GM12878 (cell line): ENCODE results near the gene IL1RAPL1. TPM values are rescaled to one million over a fixed set of nuclear protein-coding genes. Genes with fewer than 3 reads are reported as not detected.

Experiments
- ATAC-seq: fragments of 200-7000 bp; cut with Tn5 transposase; 3 replicates; pipeline ENCODE4 v1.9.1; 2020; ENCODE audit warnings: mild to moderate bottlenecking, moderate library complexity
- Bru-seq: library from RNA; stranded (reverse); fragments of 400-500 nt; gene quantifications from one replicate; lab custom pipeline; 2021; lab: Mats Ljungman, UMichigan
- BruChase-seq, 2 experiments: library from RNA; stranded (reverse); fragments of 400-500 nt; gene quantifications; one replicate each; lab custom pipeline; 2021; lab: Mats Ljungman, UMichigan
- BruUV-seq: library from RNA; stranded (reverse); fragments of 400-500 nt; replicated peaks from 2 replicates; lab custom pipeline; 2021; lab: Mats Ljungman, UMichigan
- CTCF ChIA-PET: fragments of 300-600 bp; sonication (Branson Sonifier 250); formaldehyde crosslinking; extraction: SDS; loops from one replicate; lab custom pipeline; 2021; ENCODE audit warnings: inconsistent platforms; lab: Yijun Ruan, JAX
- POLR2A ChIA-PET: fragments of 350-600 bp; formaldehyde crosslinking; extraction: SDS; loops from one replicate; lab custom pipeline; 2021; ENCODE audit warnings: inconsistent platforms; lab: Charles Lee
- RAD21 ChIA-PET: fragments of 300-600 bp; sonication (Branson Sonifier 250); formaldehyde crosslinking; loops from one replicate; lab custom pipeline; 2023; ENCODE audit warnings: antibody characterized with exemption; ENCODE audit not compliant: unreplicated experiment; lab: Charles Lee
- SMC1A ChIA-PET: fragments of 300-600 bp; sonication (Branson Sonifier 250); formaldehyde crosslinking; loops from one replicate; lab custom pipeline; 2023; ENCODE audit not compliant: unreplicated experiment, uncharacterized antibody; lab: Charles Lee
- DNase-seq: peaks from one replicate; pipeline ENCODE4 v3.0.0-alpha.2; 2011; ENCODE audit warnings: low read depth, low spot score
- FAIRE-seq: peaks from 3 replicates; lab custom pipeline; 2011; peaks lifted over from hg19 to GRCh38; lab: Jason Lieb, UNC
- H2AFZ ChIP-seq: 2 replicates; pipeline ENCODE4 v1.6.0; 2011; ENCODE audit warnings: low read depth, low read length, control low read depth; ENCODE audit not compliant: control insufficient read depth
- H3K27ac ChIP-seq: 2 replicates; pipeline ENCODE4 v1.5.1; 2011; ENCODE audit warnings: control low read depth; ENCODE audit not compliant: control insufficient read depth, insufficient read depth
- H3K27me3 ChIP-seq, 2 experiments: replicated peaks in 1 of 2; 2 replicates each; pipeline versions ENCODE4 v1.6.0 to v1.6.1; 2011; ENCODE audit warnings: low read length in 1 of 2; ENCODE audit not compliant: control insufficient read depth in 2 of 2, insufficient read depth in 2 of 2
- H3K36me3 ChIP-seq, 2 experiments: 2 replicates each; pipeline ENCODE4 v1.5.1; 2011; ENCODE audit warnings: low read length in 1 of 2; ENCODE audit not compliant: control insufficient read depth in 2 of 2, insufficient read depth in 2 of 2
- H3K4me1 ChIP-seq: 2 replicates; pipeline ENCODE4 v1.6.1; 2011; ENCODE audit warnings: mild to moderate bottlenecking, low read length, moderate library complexity, mixed read lengths; ENCODE audit not compliant: control insufficient read depth, insufficient read depth
- H3K4me2 ChIP-seq: 2 replicates; pipeline ENCODE4 v1.6.0; 2011; ENCODE audit warnings: control low read depth; ENCODE audit not compliant: control insufficient read depth, insufficient read depth
- H3K4me3 ChIP-seq: fragments of 200-600 bp; sonication (generic); 2 replicates; pipeline ENCODE4 v1.5.1; 2016
- H3K79me2 ChIP-seq: 2 replicates; pipeline ENCODE4 v1.6.0; 2011; ENCODE audit warnings: low read length; ENCODE audit not compliant: control insufficient read depth, insufficient read depth
- H3K9ac ChIP-seq: 2 replicates; pipeline ENCODE4 v1.8.0; 2011; ENCODE audit warnings: low read length, control low read depth, mixed read lengths; ENCODE audit not compliant: control insufficient read depth, insufficient read depth
- H3K9me3 ChIP-seq: replicated peaks from 3 replicates; pipeline ENCODE4 v1.5.1; 2011; ENCODE audit warnings: mild to moderate bottlenecking, low read length; ENCODE audit not compliant: control insufficient read depth, insufficient read depth
- H4K20me1 ChIP-seq: 2 replicates; pipeline ENCODE4 v1.6.0; 2011; ENCODE audit not compliant: control insufficient read depth, insufficient read depth
- CTCF ChIP-seq, 3 experiments: IDR thresholded peaks in 2 of 3; conservative IDR thresholded peaks in 1 of 3; 2 replicates each; pipeline ENCODE4 v1.5.1; 2011; ENCODE audit warnings: low read depth in 3 of 3, low read length in 3 of 3, mild to moderate bottlenecking in 3 of 3, control low read depth in 2 of 3, moderate library complexity in 2 of 3, inconsistent platforms in 1 of 3, mixed read lengths in 1 of 3; ENCODE audit not compliant: control insufficient read depth in 2 of 3, insufficient read depth in 1 of 3; ENCODE audit errors: extremely low read depth in 1 of 3
- RAD21 ChIP-seq: IDR thresholded peaks from 2 replicates; pipeline ENCODE4 v1.6.1; 2011; ENCODE audit warnings: mild to moderate bottlenecking, low read depth, low read length, moderate library complexity; ENCODE audit not compliant: insufficient read depth
- WGBS: methylation state at CpG from one replicate; pipeline ENCODE4 v1.1.6; 2016; ENCODE audit warnings: low lambda C conversion rate; ENCODE audit not compliant: insufficient replicate concordance, insufficient coverage; ENCODE audit errors: missing lambda C conversion rate; 5-methylcytosine and 5-hydroxymethylcytosine counted together
- in situ Hi-C: fragments of 300-500 bp; cut with MboI; formaldehyde crosslinking; loops from 9 replicates; pipeline ENCODE4 v1.14.3; 2018; ENCODE audit warnings: mixed read lengths
- intact Hi-C: fragments of 100-400 bp; cut with micrococcal nuclease; formaldehyde crosslinking; loops from one replicate; pipeline ENCODE4 v1.14.2; 2022; ENCODE audit not compliant: unreplicated experiment
- long read RNA-seq, 2 experiments: library from polyadenylated mRNA; unstranded; transcript quantifications; one replicate each; pipeline ENCODE4 v2.0.0, GENCODE V29; 2019 to 2020
- polyA minus RNA-seq, 3 experiments: library from RNA; depleted of rRNA, polyadenylated mRNA; stranded (reverse); fragments of >200 nt; gene quantifications; 2 replicates each; pipeline ENCODE4 v1.2.3, GENCODE V29; 2011
- polyA plus RNA-seq, 11 experiments: library from polyadenylated mRNA; depleted of rRNA in 4 of 11; unstranded in 6 of 11; stranded (reverse) in 5 of 11; fragments of >200 nt; fragmentation: Nextera tagmentation in 4 of 11; fragmentation: Illumina TruSeq in 1 of 11; extraction: Ambion mirVana in 4 of 11; extraction: Trizol in 1 of 11; gene quantifications; 1 replicate in 1 of 11; 2 replicates in 10 of 11; pipeline versions ENCODE4 v1.2.1 to v1.2.3, GENCODE V29; 2011 to 2016; ENCODE audit warnings: inconsistent platforms in 2 of 11, missing spikeins in 2 of 11, low read depth in 1 of 11
- total RNA-seq, 4 experiments: library from RNA; depleted of rRNA in 3 of 4; stranded (reverse); fragments of >200 nt in 3 of 4; fragmentation: Illumina TruSeq in 1 of 4; extraction: Trizol in 1 of 4; gene quantifications; 2 replicates each; pipeline versions ENCODE4 v1.2.1 to v1.2.3, GENCODE V29; 2013 to 2021
- TF ChIP-seq, protein P1 (sequence below): fragments of 450-650 bp; IDR thresholded peaks from 2 replicates; pipeline ENCODE4 v1.6.1; 2014; ENCODE audit warnings: mild to moderate bottlenecking

IL1RAPL1 gene
- not detected in 2 replicates for total RNA-seq (2013; cell fraction: nucleolus; rRNA removed)
- total RNA-seq (2014; rRNA removed), result not detected in 2 replicates
- total RNA-seq (2014; rRNA removed; fragmentation: Illumina TruSeq; extraction: Trizol), result not detected in 2 replicates
- total RNA-seq (2021), result not detected in 2 replicates
- not detected for polyA plus RNA-seq (2011; ENCODE audit: low read depth)
- not detected in 2 replicates for polyA plus RNA-seq (2011; rRNA removed)
- not detected in 2 replicates for polyA plus RNA-seq (2011; cell fraction: cytosol; rRNA removed)
- polyA plus RNA-seq (2011; cell fraction: nucleus; rRNA removed), result not detected in 2 replicates
- polyA plus RNA-seq (2012), result not detected in 2 replicates
- not detected in 2 replicates for polyA plus RNA-seq (2014; fragmentation: Illumina TruSeq; extraction: Trizol)
- polyA plus RNA-seq (2014; fragmentation: Nextera tagmentation; extraction: Ambion mirVana), result not detected
- polyA plus RNA-seq (2014; rRNA removed), result not detected in 2 replicates
- not detected for polyA plus RNA-seq (2016; fragmentation: Nextera tagmentation; extraction: Ambion mirVana)
- not detected in 2 replicates for polyA minus RNA-seq (2011; rRNA and poly(A)+ RNA removed)
- not detected in 2 replicates for polyA minus RNA-seq (2011; cell fraction: cytosol; rRNA and poly(A)+ RNA removed)
- polyA minus RNA-seq (2011; cell fraction: nucleus; rRNA and poly(A)+ RNA removed), result not detected in 2 replicates
- percentile 1 among the genes with signal in this experiment for Bru-seq, nascent RNA
- percentile 0 among the genes with signal in this experiment for BruChase-seq, experiment 1, labeled RNA remaining after a 6-hour chase
- BruChase-seq, experiment 2, labeled RNA remaining after a 2-hour chase, result percentile 2 among the genes with signal in this experiment
- long read RNA-seq, experiment 1, result 0 reads
- long read RNA-seq, experiment 2, partial matches to known transcripts, result 0 of 6 reads
- long read RNA-seq, experiment 2, other reads (novel, unspliced or antisense), result 6 of 6 reads

GRCh38 chrX:28586981-28587551 lies at the start of gene IL1RAPL1:
Gene IL1RAPL1, plus strand, starts transcription at chrX:28587446.
- no peak within 1 kb of the TSS for H2AFZ ChIP-seq
- H3K4me3 ChIP-seq, result no peak within 1 kb of the TSS
- no TSS peak for BruUV-seq
- no peaks in the 10 kb centered on the region for H3K36me3 ChIP-seq
- in situ Hi-C loops (no loop called here), intact Hi-C loops (no loop called here)
- RAD21 ChIA-PET, result no interaction called here
- no peak for ATAC-seq
- H4K20me1 ChIP-seq, result no peaks in the 10 kb centered on the region
- H3K27ac ChIP-seq, result no peak within 1 kb of the TSS
- H3K79me2 ChIP-seq, result no peaks in the 10 kb centered on the region
- H3K27me3 ChIP-seq, result peaks cover 0 to 2% of the 10 kb centered on the region in 2 experiments; a peak in 2 of 4 replicates
- TF ChIP-seq, protein P1, sequence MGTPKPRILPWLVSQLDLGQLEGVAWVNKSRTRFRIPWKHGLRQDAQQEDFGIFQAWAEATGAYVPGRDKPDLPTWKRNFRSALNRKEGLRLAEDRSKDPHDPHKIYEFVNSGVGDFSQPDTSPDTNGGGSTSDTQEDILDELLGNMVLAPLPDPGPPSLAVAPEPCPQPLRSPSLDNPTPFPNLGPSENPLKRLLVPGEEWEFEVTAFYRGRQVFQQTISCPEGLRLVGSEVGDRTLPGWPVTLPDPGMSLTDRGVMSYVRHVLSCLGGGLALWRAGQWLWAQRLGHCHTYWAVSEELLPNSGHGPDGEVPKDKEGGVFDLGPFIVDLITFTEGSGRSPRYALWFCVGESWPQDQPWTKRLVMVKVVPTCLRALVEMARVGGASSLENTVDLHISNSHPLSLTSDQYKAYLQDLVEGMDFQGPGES, result no peak
- TF ChIP-seq CTCF (IDR thresholded peaks at IDR 0.05 in 2 of 3, conservative IDR thresholded peaks at IDR 0.05 in 1 of 3; ENCODE audit: control insufficient read depth in 2 of 3, extremely low read depth in 1 of 3, insufficient read depth in 1 of 3, low read depth in 3 of 3, low read length in 3 of 3) (peak in 1 of 3 experiments; percentile 11; a peak in 1 of 6 replicates), RAD21 (peak; percentile 29; the same call in 1 of the 2 replicates)
- H3K9ac ChIP-seq, result no peak within 1 kb of the TSS
- 49% methylated on average over 14 of the region's 15 CpGs for WGBS
- DNase-seq, result no peak
- CTCF ChIA-PET, result no interaction called here
- POLR2A ChIA-PET, result no interaction called here
- SMC1A ChIA-PET, result no interaction called here
- no peaks in the 10 kb centered on the region for H3K9me3 ChIP-seq
- H3K4me2 ChIP-seq, result no peak within 1 kb of the TSS
- H3K4me1 ChIP-seq, result no peaks in the 10 kb centered on the region
- no peak for FAIRE-seq
